Lung (tissue), 12 donors: Measurements from ENCODE around the gene ATP6AP2. TPM values are rescaled to one million over a fixed set of nuclear protein-coding genes. Genes with fewer than 3 reads are reported as not detected.
"Not testable (repeated sequence)": the region's sequence is repeated elsewhere in the genome, so short reads cannot be mapped to it uniquely, and the experiment has no call there.

ENCODE experiments used
- ATAC-seq: fragments of 200-7000 bp; cut with Tn5 transposase; one replicate; pipeline ENCODE4 v1.9.1; 2020; ENCODE audit warnings: moderate number of reproducible peaks; ENCODE audit not compliant: insufficient read depth, low FRiP score
- DNase-seq, 3 donors: peaks; one replicate each; pipeline ENCODE4 v3.0.0-alpha.2; 2013 to 2017
- H3K27ac ChIP-seq, 2 donors: one replicate each; pipeline ENCODE4 v1.5.1; 2013; ENCODE audit warnings: mild to moderate bottlenecking in 2 of 2, moderate library complexity in 2 of 2, control low read depth in 1 of 2, inconsistent platforms in 1 of 2, low read depth in 1 of 2, low read length in 1 of 2
- H3K27me3 ChIP-seq, 3 donors: one replicate each; pipeline ENCODE4 v1.5.1; 2013; ENCODE audit warnings: low read length in 2 of 3; ENCODE audit not compliant: control insufficient read depth in 3 of 3, insufficient read depth in 3 of 3
- H3K36me3 ChIP-seq, 4 donors: one replicate each; pipeline ENCODE4 v1.5.1; 2013; ENCODE audit warnings: low read length in 4 of 4, mild to moderate bottlenecking in 1 of 4, moderate library complexity in 1 of 4; ENCODE audit not compliant: control insufficient read depth in 4 of 4, insufficient read depth in 4 of 4
- H3K4me1 ChIP-seq, 5 donors: one replicate each; pipeline ENCODE4 v1.5.1; 2013; ENCODE audit warnings: low read length in 5 of 5, mild to moderate bottlenecking in 2 of 5, moderate library complexity in 1 of 5; ENCODE audit not compliant: control insufficient read depth in 5 of 5, insufficient read depth in 5 of 5
- H3K4me3 ChIP-seq: one replicate; pipeline ENCODE4 v1.5.1; 2013; ENCODE audit warnings: mild to moderate bottlenecking, control low read depth, moderate library complexity
- H3K9ac ChIP-seq, 2 donors: one replicate each; pipeline ENCODE4 v1.5.1; 2013; ENCODE audit warnings: low read length in 2 of 2, control low read depth in 1 of 2; ENCODE audit not compliant: insufficient read depth in 1 of 2
- H3K9me3 ChIP-seq, 4 donors: one replicate each; pipeline ENCODE4 v1.5.1; 2013; ENCODE audit warnings: low read length in 3 of 4, mild to moderate bottlenecking in 1 of 4, moderate library complexity in 1 of 4; ENCODE audit not compliant: control insufficient read depth in 4 of 4, insufficient read depth in 3 of 4
- CTCF ChIP-seq: IDR thresholded peaks from 2 replicates; pipeline ENCODE4 v1.5.1; 2012; ENCODE audit warnings: mild to moderate bottlenecking; ENCODE audit errors: control extremely low read depth, extremely low read depth
- WGBS, 2 donors: extraction: QIAGEN DNeasy Blood & Tissue Kit; methylation state at CpG; one replicate each; pipeline ENCODE4 v1.1.7; 2013; 5-methylcytosine and 5-hydroxymethylcytosine counted together
- polyA plus RNA-seq, 2 donors: library from polyadenylated mRNA; stranded (reverse); fragments of 200-250 nt; gene quantifications; one replicate each; pipeline ENCODE4 v1.2.1, GENCODE V29; 2013
- total RNA-seq, 2 donors: library from RNA; depleted of rRNA in 1 of 2; stranded (reverse); fragments of >200 nt in 1 of 2; gene quantifications; one replicate each; pipeline ENCODE4 v1.2.1, GENCODE V29; 2014 to 2021
- donor health status: control.
- donor health status: control.
- donor health status: Bipolar disorder and iron deficiency.
- donor health status: healthy.
- donor health status: DM: yes; HTN: yes; CAD: no.

ATP6AP2 gene
- total and polyA plus RNA-seq, 4 donors: 65.9 to 113 (median 106) TPM

- Histone ChIP-seq H3K27ac (no peak overlapping the region), H3K9me3 (no peaks in the 10 kb centered on the region), H3K36me3 (no peaks in the 10 kb centered on the region), H3K9ac (no peak overlapping the region), H3K27me3 (peaks cover 0 to 18% (median 10%) of the 10 kb centered on the region in 3 donors), H3K4me1 (no peaks in the 10 kb centered on the region), H3K4me3 (no peak overlapping the region)
- no peak for DNase-seq
- WGBS, 2 donors: 87 to 92% methylated on average over 10 of the region's 10 CpGs
- no peak for ATAC-seq
- no peak for TF ChIP-seq CTCF
Measured at GRCh38 chrX:40563784-40564183, 17.0 kb upstream of the ATP6AP2 start.

DNA sequence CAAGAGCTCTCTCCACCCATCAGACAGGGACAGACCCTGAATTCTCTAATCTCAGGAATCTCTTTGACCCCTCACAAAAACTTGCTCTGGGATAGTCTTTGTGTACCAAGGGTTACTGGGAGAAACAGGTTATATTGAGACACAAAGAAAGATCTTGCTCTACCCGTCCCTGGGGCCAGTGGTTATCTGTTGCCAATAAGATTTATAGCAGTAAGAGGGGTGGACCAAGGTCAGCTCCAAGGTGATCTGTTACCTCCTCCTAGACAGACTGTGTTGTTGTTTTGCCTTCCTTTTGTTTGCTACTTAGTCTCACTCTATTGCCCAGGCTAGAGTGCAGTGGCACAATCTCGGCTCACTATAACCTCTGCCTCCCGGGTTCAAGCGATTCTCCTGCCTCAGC lies 16.3 kb upstream of the ATP6AP2 start:
- Histone ChIP-seq H3K9me3 (no peaks in the 10 kb centered on the region), H3K36me3 (no peaks in the 10 kb centered on the region), H3K27ac (no peak overlapping the region), H3K4me3 (no peak overlapping the region), H3K4me1 (no peaks in the 10 kb centered on the region), H3K27me3 (peaks cover 0 to 22% (median 10%) of the 10 kb centered on the region in 3 donors), H3K9ac (no peak overlapping the region)
- no peak for TF ChIP-seq CTCF
- no peak for DNase-seq
- no peak for ATAC-seq
- WGBS, 2 donors: 85 to 95% methylated on average over 3 to 4 of the region's 4 CpGs

DNA sequence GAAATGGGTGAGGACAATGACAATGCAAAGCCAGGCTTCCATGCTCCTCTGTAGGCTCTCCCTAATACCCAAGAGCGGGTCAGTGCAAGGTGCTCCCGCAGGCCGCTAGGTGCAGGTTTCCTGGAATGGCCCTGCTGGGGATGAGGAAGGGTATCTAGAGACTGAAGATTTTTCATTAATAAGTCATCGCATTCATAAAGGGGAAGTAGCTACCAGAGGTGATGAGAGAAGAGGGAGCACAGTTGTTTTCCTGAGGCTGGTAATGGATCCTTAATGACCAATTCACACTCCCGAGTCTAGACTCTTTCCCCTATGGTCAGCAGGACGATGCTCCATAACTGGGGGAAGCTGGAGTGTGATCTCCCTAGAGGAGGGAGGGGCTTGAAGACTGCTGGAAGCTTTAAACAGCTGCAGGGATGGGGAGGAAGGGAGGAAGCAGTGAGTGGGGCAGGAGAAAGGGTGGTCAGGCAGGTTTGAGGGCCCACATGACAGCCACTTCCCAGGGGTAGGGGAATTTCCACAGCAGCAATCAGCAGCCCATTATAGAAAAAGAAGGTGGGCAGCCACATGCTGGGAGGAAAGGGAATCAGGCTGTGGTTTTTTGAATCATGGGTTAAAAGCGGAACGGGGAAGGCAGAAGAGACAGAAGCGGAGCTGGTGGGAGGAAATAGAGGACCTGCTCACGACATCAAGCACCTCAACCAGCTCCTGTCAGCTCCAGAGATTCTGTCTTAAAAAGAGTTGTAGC lies 10.2 kb upstream of the ATP6AP2 start:
- DNase-seq: no peak
- 26 to 70% methylated on average over 9 to 10 of the region's 10 CpGs for WGBS, 2 donors
- ATAC-seq: no peak
- H3K4me3 ChIP-seq: no peak overlapping the region
- no peak for TF ChIP-seq CTCF
- peaks cover 3 to 30% (median 11%) of the 10 kb centered on the region in 3 donors for H3K27me3 ChIP-seq
- no peaks in the 10 kb centered on the region for H3K9me3 ChIP-seq
- no peaks in the 10 kb centered on the region for H3K4me1 ChIP-seq
- no peak overlapping the region for H3K27ac ChIP-seq
- no peak overlapping the region for H3K9ac ChIP-seq
- no peaks in the 10 kb centered on the region for H3K36me3 ChIP-seq

GRCh38 chrX:40571164-40571563 lies 9.6 kb upstream of the ATP6AP2 start:
- 59 to 73% methylated on average over 5 of the region's 5 CpGs for WGBS, 2 donors
- not testable (repeated sequence) for H3K27ac ChIP-seq, H3K36me3 ChIP-seq, H3K9ac ChIP-seq, H3K4me1 ChIP-seq, ATAC-seq, DNase-seq, H3K4me3 ChIP-seq, H3K9me3 ChIP-seq
- peaks cover 3 to 30% (median 11%) of the 10 kb centered on the region in 3 donors for H3K27me3 ChIP-seq
